Upper lobe of left lung (tissue), 6 donors: ENCODE results near the gene GALK2. TPM values are rescaled to one million over a fixed set of nuclear protein-coding genes. Genes with fewer than 3 reads are reported as not detected.

Experiments used
- ATAC-seq, 2 donors: fragments of 200-7000 bp; cut with Tn5 transposase; one replicate each; pipeline ENCODE4 v1.9.1; 2022; ENCODE audit warnings: mild to moderate bottlenecking in 2 of 2, moderate library complexity in 2 of 2; ENCODE audit not compliant: low FRiP score in 2 of 2
- DNase-seq, 2 donors: peaks; one replicate each; pipeline ENCODE4 v3.0.0-alpha.2; 2019 to 2020
- H3K27ac ChIP-seq, 4 donors: fragments of 200-600 bp; sonication (generic); one replicate each; pipeline ENCODE4 v1.5.1; 2016 to 2019
- H3K27me3 ChIP-seq, 4 donors: fragments of 200-600 bp; sonication (generic); one replicate each; pipeline ENCODE4 v1.5.1; 2017 to 2019
- H3K36me3 ChIP-seq, 4 donors: fragments of 200-600 bp; sonication (generic); one replicate each; pipeline ENCODE4 v1.5.1; 2016 to 2019
- H3K4me1 ChIP-seq, 4 donors: fragments of 200-600 bp; sonication (generic); one replicate each; pipeline ENCODE4 v1.5.1; 2018 to 2019
- H3K4me3 ChIP-seq, 4 donors: fragments of 200-600 bp; sonication (generic); one replicate each; pipeline ENCODE4 v1.5.1; 2017 to 2019; ENCODE audit warnings: mild to moderate bottlenecking in 2 of 4, moderate library complexity in 1 of 4
- H3K9me3 ChIP-seq, 4 donors: fragments of 200-600 bp; sonication (generic); one replicate each; pipeline ENCODE4 v1.5.1; 2018 to 2019
- CTCF ChIP-seq, 6 experiments: fragments of 450-650 bp in 4 of 6; fragments of 200-600 bp in 2 of 6; sonication (generic) in 2 of 6; IDR thresholded peaks; one replicate each; pipeline ENCODE4 v1.5.1; 2016 to 2019; ENCODE audit warnings: antibody characterized with exemption in 6 of 6
- EP300 ChIP-seq, 4 donors: sonication (generic); formaldehyde crosslinking; IDR thresholded peaks; one replicate each; pipeline ENCODE4 v1.5.1; 2017; ENCODE audit warnings: antibody characterized with exemption in 4 of 4, control low read depth in 2 of 4
- POLR2A ChIP-seq, 4 donors: fragments of 450-650 bp; IDR thresholded peaks; one replicate each; pipeline ENCODE4 v1.5.1; 2016 to 2017; ENCODE audit warnings: antibody characterized with exemption in 4 of 4, mild to moderate bottlenecking in 2 of 4
- POLR2AphosphoS5 ChIP-seq, 2 donors: sonication (generic); formaldehyde crosslinking; IDR thresholded peaks; one replicate each; pipeline ENCODE4 v1.5.1; 2017; ENCODE audit warnings: antibody characterized with exemption in 2 of 2
- WGBS, 2 donors: methylation state at CpG; one replicate each; pipeline ENCODE4 v1.1.5; 2017 to 2018; 5-methylcytosine and 5-hydroxymethylcytosine counted together
- total RNA-seq, 6 donors: library from RNA; depleted of rRNA in 4 of 6; stranded (reverse); fragments of >200 nt in 4 of 6; gene quantifications; one replicate each; pipeline versions ENCODE4 v1.1.0 to v1.2.1, GENCODE V29; 2016 to 2021
- donor health status: DM: no; HTN: no; CAD: no; lungs with moderate emphysema.
- donor health status: DM: no; HTN: yes; CAD: no; lungs with severe emphysema.

GALK2 gene
- total RNA-seq, 6 donors from 2014 or later, result 14.2 to 63.9 (median 40.7) TPM

- peaks cover 0 to 8% (median 2%) of the 10 kb centered on the region in 4 donors for H3K36me3 ChIP-seq
- peaks cover 0 to 3% (median 0%) of the 10 kb centered on the region in 4 donors for H3K9me3 ChIP-seq
- DNase-seq, result no peak
- TF ChIP-seq POLR2AphosphoS5 (IDR thresholded peaks at IDR 0.05) (no peak), POLR2A (IDR thresholded peaks at IDR 0.05) (no peak), CTCF (IDR thresholded peaks at IDR 0.05) (no peak), EP300 (IDR thresholded peaks at IDR 0.05) (no peak)
- H3K27me3 ChIP-seq, result no peaks in the 10 kb centered on the region
- H3K4me1 ChIP-seq, result peaks cover 0 to 4% (median 0%) of the 10 kb centered on the region in 4 donors
- no peak overlapping the region for H3K27ac ChIP-seq
- WGBS, 2 donors, result 51 to 65% methylated on average over 3 of the region's 3 CpGs
- no peak overlapping the region for H3K4me3 ChIP-seq
- ATAC-seq, result no peak
These were observed 53.7 kb downstream of the GALK2 start for GRCh38 chr15:49223536-49224274.

- H3K36me3 ChIP-seq, result no peaks in the 10 kb centered on the region
- no peak overlapping the region for H3K4me3 ChIP-seq
- H3K4me1 ChIP-seq, result peaks cover 0 to 7% (median 2%) of the 10 kb centered on the region in 4 donors
- peak in 1 of 2 donors; percentile 34 for ATAC-seq
- no peak for DNase-seq
- H3K9me3 ChIP-seq, result peaks cover 0 to 3% (median 0%) of the 10 kb centered on the region in 4 donors
- H3K27ac ChIP-seq, result no peak overlapping the region
- H3K27me3 ChIP-seq, result no peaks in the 10 kb centered on the region
- no peak for TF ChIP-seq CTCF (IDR thresholded peaks at IDR 0.05)
- TF ChIP-seq EP300 (IDR thresholded peaks at IDR 0.05), result no peak
- TF ChIP-seq POLR2AphosphoS5 (IDR thresholded peaks at IDR 0.05), result no peak
- no peak for TF ChIP-seq POLR2A (IDR thresholded peaks at IDR 0.05)
- 98 to 100% methylated on average over 2 to 3 of the region's 3 CpGs for WGBS, 2 donors
These were observed 55.7 kb downstream of the GALK2 start for GRCh38 chr15:49225572-49226281.

GRCh38 chr15:49227602-49228001, 57.6 kb downstream of the GALK2 start:
- DNase-seq, result no peak
- Histone ChIP-seq H3K9me3 (peaks cover 0 to 3% (median 0%) of the 10 kb centered on the region in 4 donors), H3K4me3 (no peak overlapping the region), H3K27me3 (no peaks in the 10 kb centered on the region), H3K27ac (no peak overlapping the region), H3K4me1 (peaks cover 0 to 7% (median 2%) of the 10 kb centered on the region in 4 donors), H3K36me3 (peaks cover 0 to 6% (median 0%) of the 10 kb centered on the region in 4 donors)
- ATAC-seq, result no peak
- TF ChIP-seq POLR2A (IDR thresholded peaks at IDR 0.05) (no peak), POLR2AphosphoS5 (IDR thresholded peaks at IDR 0.05) (no peak), EP300 (IDR thresholded peaks at IDR 0.05) (no peak), CTCF (IDR thresholded peaks at IDR 0.05) (no peak)

GRCh38 chr15:49229922-49230321, 59.9 kb downstream of the GALK2 start:
- ATAC-seq (no peak), DNase-seq (no peak)
- Histone ChIP-seq H3K4me3 (no peak overlapping the region), H3K27ac (no peak overlapping the region), H3K9me3 (peaks cover 0 to 3% (median 0%) of the 10 kb centered on the region in 4 donors), H3K4me1 (peaks cover 0 to 7% (median 0%) of the 10 kb centered on the region in 4 donors), H3K27me3 (no peaks in the 10 kb centered on the region), H3K36me3 (peaks cover 0 to 6% (median 0%) of the 10 kb centered on the region in 4 donors)
- 85 to 100% methylated on average over 4 to 5 of the region's 5 CpGs for WGBS, 2 donors
- no peak for TF ChIP-seq POLR2AphosphoS5 (IDR thresholded peaks at IDR 0.05)
- no peak for TF ChIP-seq EP300 (IDR thresholded peaks at IDR 0.05)
- no peak for TF ChIP-seq POLR2A (IDR thresholded peaks at IDR 0.05)
- no peak for TF ChIP-seq CTCF (IDR thresholded peaks at IDR 0.05)
